PC-9 (cell line): Measurements from ENCODE around the gene DEAF1. TPM values are rescaled to one million over a fixed set of nuclear protein-coding genes. Genes with fewer than 3 reads are reported as not detected.

Experiments used
- BruUV-seq: library from RNA; stranded (reverse); fragments of 400-500 nt; replicated peaks from 2 replicates; lab custom pipeline; 2021; lab: Mats Ljungman, UMichigan
- CTCF ChIA-PET: fragments of 300-600 bp; sonication (Branson Sonifier 250); formaldehyde crosslinking; loops from one replicate; lab custom pipeline; 2022; ENCODE audit warnings: antibody characterized with exemption; lab: Charles Lee
- POLR2A ChIA-PET: fragments of 300-600 bp; sonication (Branson Sonifier 250); formaldehyde crosslinking; loops from one replicate; lab custom pipeline; 2022; ENCODE audit warnings: antibody characterized with exemption; ENCODE audit not compliant: unreplicated experiment; lab: Charles Lee
- DNase-seq, 2 experiments: peaks; one replicate each; pipeline versions ENCODE4 v3.0.0 to v3.0.0-alpha.2; 2015 to 2022; ENCODE audit warnings: mixed read lengths in 1 of 2
- H2AFZ ChIP-seq: fragments of 200-600 bp; sonication (generic); 2 replicates; pipeline ENCODE4 v1.8.1; 2017; ENCODE audit warnings: antibody characterized with exemption
- H3F3A ChIP-seq: fragments of 200-600 bp; sonication (generic); 2 replicates; pipeline ENCODE4 v1.8.1; 2017; ENCODE audit warnings: antibody characterized with exemption, mild to moderate bottlenecking, low read depth; ENCODE audit not compliant: insufficient read depth
- H3K27ac ChIP-seq: fragments of 200-600 bp; sonication (generic); 2 replicates; pipeline ENCODE4 v1.6.1; 2016; ENCODE audit warnings: mixed run types
- H3K27me3 ChIP-seq: fragments of 200-600 bp; sonication (generic); 2 replicates; pipeline ENCODE4 v1.6.1; 2016; ENCODE audit warnings: low read depth, mixed run types; ENCODE audit not compliant: insufficient read depth
- H3K36me3 ChIP-seq: fragments of 200-600 bp; sonication (generic); 2 replicates; pipeline ENCODE4 v1.6.1; 2016; ENCODE audit warnings: low read depth, mixed run types
- H3K4me1 ChIP-seq: fragments of 200-600 bp; sonication (generic); replicated peaks from 2 replicates; pipeline ENCODE4 v1.6.1; 2016; ENCODE audit warnings: mixed run types; ENCODE audit not compliant: insufficient read depth
- H3K4me2 ChIP-seq: fragments of 200-600 bp; sonication (generic); 2 replicates; pipeline ENCODE4 v1.6.1; 2017; ENCODE audit warnings: mixed run types
- H3K4me3 ChIP-seq: fragments of 200-600 bp; sonication (generic); 2 replicates; pipeline ENCODE4 v1.6.1; 2016; ENCODE audit warnings: mixed run types
- H3K79me2 ChIP-seq: fragments of 200-600 bp; sonication (generic); 2 replicates; pipeline ENCODE4 v1.6.1; 2017; ENCODE audit warnings: low read depth, mixed run types
- H3K9me2 ChIP-seq: fragments of 200-600 bp; sonication (generic); 2 replicates; pipeline ENCODE4 v1.8.1; 2017; ENCODE audit warnings: mild to moderate bottlenecking; ENCODE audit not compliant: insufficient read depth
- H3K9me3 ChIP-seq: fragments of 200-600 bp; sonication (generic); 2 replicates; pipeline ENCODE4 v1.8.1; 2016; ENCODE audit warnings: low read depth; ENCODE audit not compliant: insufficient read depth
- H4K20me1 ChIP-seq: fragments of 200-600 bp; sonication (generic); 2 replicates; pipeline ENCODE4 v1.8.1; 2017; ENCODE audit not compliant: insufficient read depth
- EZH2 ChIP-seq: fragments of 200-600 bp; sonication (generic); IDR thresholded peaks from 2 replicates; pipeline ENCODE4 v1.8.0; 2017; ENCODE audit warnings: antibody characterized with exemption, low read depth
- intact Hi-C: fragments of 100-400 bp; cut with micrococcal nuclease; formaldehyde crosslinking; loops from one replicate; pipeline ENCODE4 v1.10.0; 2022; ENCODE audit not compliant: unreplicated experiment
- total RNA-seq: library from RNA; stranded (reverse); gene quantifications from 2 replicates; pipeline ENCODE4 v1.2.3, GENCODE V29; 2021
- TF ChIP-seq, protein P1 (sequence below): fragments of 200-600 bp; sonication (generic); conservative IDR thresholded peaks from 2 replicates; pipeline ENCODE4 v1.6.1; 2017; ENCODE audit warnings: mixed run types, antibody characterized with exemption, mild to moderate bottlenecking, moderate library complexity

Gene DEAF1
- total RNA-seq, 1 experiment from 2014 or later = 36.9 TPM

DNA sequence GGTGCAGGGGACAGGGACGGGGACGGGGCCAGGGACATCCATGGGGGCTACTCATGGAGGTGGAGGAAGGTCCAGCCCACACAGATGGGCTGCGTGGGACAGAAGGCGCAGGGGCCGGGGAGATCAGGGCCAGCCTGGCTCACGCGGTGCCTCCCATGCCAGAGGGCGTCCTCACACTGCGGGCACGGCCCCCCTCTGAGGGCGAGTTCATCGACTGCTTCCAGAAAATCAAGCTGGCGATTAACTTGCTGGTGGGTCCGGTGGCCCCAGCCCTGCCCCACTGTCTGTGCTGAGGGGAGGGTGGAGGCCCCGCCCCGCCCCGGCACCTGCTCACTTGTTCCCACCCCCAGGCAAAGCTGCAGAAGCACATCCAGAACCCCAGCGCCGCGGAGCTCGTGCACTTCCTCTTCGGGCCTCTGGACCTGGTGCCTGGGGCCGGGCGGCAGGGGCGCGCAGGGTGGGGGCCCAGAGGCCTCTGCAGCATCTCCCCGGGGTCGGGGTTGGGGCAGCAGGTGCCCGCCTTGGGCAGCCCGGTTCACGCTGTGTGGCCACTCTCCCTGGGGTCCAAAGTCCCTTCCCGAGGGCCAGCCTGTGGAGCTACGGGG lies 26.8 kb upstream of the DEAF1 start:
- H3K9me2 ChIP-seq = no peaks in the 10 kb centered on the region
- no TSS peak for BruUV-seq
- no peak overlapping the region for H3K4me3 ChIP-seq
- no peaks in the 10 kb centered on the region for H3K36me3 ChIP-seq
- no peaks in the 10 kb centered on the region for H3K27me3 ChIP-seq
- no peak for TF ChIP-seq EZH2
- TF ChIP-seq, protein P1, sequence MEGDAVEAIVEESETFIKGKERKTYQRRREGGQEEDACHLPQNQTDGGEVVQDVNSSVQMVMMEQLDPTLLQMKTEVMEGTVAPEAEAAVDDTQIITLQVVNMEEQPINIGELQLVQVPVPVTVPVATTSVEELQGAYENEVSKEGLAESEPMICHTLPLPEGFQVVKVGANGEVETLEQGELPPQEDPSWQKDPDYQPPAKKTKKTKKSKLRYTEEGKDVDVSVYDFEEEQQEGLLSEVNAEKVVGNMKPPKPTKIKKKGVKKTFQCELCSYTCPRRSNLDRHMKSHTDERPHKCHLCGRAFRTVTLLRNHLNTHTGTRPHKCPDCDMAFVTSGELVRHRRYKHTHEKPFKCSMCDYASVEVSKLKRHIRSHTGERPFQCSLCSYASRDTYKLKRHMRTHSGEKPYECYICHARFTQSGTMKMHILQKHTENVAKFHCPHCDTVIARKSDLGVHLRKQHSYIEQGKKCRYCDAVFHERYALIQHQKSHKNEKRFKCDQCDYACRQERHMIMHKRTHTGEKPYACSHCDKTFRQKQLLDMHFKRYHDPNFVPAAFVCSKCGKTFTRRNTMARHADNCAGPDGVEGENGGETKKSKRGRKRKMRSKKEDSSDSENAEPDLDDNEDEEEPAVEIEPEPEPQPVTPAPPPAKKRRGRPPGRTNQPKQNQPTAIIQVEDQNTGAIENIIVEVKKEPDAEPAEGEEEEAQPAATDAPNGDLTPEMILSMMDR = no peak
- H3F3A ChIP-seq = peaks cover 3% of the 10 kb centered on the region
- no peaks in the 10 kb centered on the region for H3K79me2 ChIP-seq
- peaks cover 3% of the 10 kb centered on the region for H3K4me1 ChIP-seq
- ChIA-PET POLR2A (no interaction called here), CTCF (no interaction called here)
- H3K9me3 ChIP-seq = no peaks in the 10 kb centered on the region
- no peaks in the 10 kb centered on the region for H4K20me1 ChIP-seq
- no peak overlapping the region for H3K27ac ChIP-seq
- no peak overlapping the region for H2AFZ ChIP-seq
- no peak overlapping the region for H3K4me2 ChIP-seq
- intact Hi-C loops = loop anchor here (10.0 kb wide), 1 partner anchor 157 kb away; the partner anchor contains the start of genes LMNTD2 and RASSF7
- no peak for DNase-seq

DNA sequence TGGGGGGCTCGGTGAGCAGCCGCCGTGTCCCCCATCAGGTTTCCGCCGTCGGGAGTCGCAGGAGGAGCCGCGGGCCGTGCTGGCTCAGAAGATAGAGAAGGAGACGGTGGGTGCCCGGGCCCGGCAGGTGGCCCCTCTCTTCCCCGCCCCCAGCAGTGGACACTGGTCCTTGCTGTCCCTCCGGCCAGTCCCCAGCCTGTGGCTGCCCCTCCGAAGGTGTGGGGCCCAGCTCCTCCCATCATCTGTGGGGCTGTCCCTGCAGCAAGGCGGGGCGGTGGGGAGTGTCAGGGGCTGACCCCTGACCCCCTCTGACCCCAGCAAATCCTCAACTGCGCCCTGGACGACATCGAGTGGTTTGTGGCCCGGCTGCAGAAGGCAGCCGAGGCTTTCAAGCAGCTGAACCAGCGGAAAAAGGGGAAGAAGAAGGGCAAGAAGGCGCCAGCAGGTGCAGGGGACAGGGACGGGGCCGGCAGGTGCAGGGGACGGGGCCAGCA lies 26.3 kb upstream of the DEAF1 start:
- H3K27me3 ChIP-seq = no peaks in the 10 kb centered on the region
- no peak overlapping the region for H3K4me3 ChIP-seq
- TF ChIP-seq, protein P1 = no peak
- no peak for TF ChIP-seq EZH2
- POLR2A ChIA-PET = no interaction called here
- H3K36me3 ChIP-seq = no peaks in the 10 kb centered on the region
- intact Hi-C loops = loop anchor here (10.0 kb wide), 1 partner anchor 156 kb away; the partner anchor contains the start of genes LMNTD2 and RASSF7
- H3K79me2 ChIP-seq = peaks cover 4% of the 10 kb centered on the region; the same call in 1 of the 2 replicates
- H4K20me1 ChIP-seq = no peaks in the 10 kb centered on the region
- no peak for DNase-seq
- H3K27ac ChIP-seq = no peak overlapping the region
- CTCF ChIA-PET = no interaction called here
- H2AFZ ChIP-seq = no peak overlapping the region
- H3F3A ChIP-seq = no peaks in the 10 kb centered on the region; the same call in 1 of the 2 replicates
- no peaks in the 10 kb centered on the region for H3K9me2 ChIP-seq
- no peaks in the 10 kb centered on the region for H3K9me3 ChIP-seq
- no peak overlapping the region for H3K4me2 ChIP-seq
- H3K4me1 ChIP-seq = no peaks in the 10 kb centered on the region; the same call in 1 of the 2 replicates
- BruUV-seq = no TSS peak

DNA sequence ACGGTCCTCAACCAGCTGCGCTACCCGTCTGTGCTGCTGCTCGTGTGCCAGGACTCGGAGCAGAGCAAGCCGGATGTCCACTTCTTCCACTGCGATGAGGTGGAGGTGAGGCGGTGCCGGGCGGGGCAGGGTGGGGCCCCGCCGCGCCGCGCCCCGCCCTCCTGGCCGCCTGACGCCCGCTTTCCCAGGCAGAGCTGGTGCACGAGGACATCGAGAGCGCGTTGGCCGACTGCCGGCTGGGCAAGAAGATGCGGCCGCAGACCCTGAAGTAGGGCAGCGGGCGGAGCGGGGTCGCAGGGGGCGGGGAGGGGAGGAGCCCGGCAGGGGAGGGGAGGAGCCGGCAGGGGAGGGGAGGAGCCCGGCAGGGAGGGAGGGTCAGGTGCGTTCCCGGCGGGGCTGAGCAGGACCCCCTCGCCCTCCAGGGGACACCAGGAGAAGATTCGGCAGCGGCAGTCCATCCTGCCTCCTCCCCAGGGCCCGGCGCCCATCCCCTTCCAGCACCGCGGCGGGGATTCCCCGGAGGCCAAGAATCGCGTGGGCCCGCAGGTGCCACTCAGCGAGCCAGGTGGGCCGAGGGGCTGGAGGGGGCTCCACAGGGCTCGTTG lies 25.7 kb upstream of the DEAF1 start:
- Histone ChIP-seq H3F3A (no peaks in the 10 kb centered on the region; the same call in 1 of the 2 replicates), H3K36me3 (no peaks in the 10 kb centered on the region), H3K9me3 (no peaks in the 10 kb centered on the region), H3K4me1 (no peaks in the 10 kb centered on the region), H3K79me2 (peaks cover 5% of the 10 kb centered on the region; the same call in 1 of the 2 replicates), H2AFZ (no peak overlapping the region), H3K4me3 (no peak overlapping the region), H3K27ac (no peak overlapping the region), H4K20me1 (no peaks in the 10 kb centered on the region), H3K27me3 (no peaks in the 10 kb centered on the region), H3K4me2 (no peak overlapping the region), H3K9me2 (no peaks in the 10 kb centered on the region)
- ChIA-PET CTCF (no interaction called here), POLR2A (no interaction called here)
- intact Hi-C loops = loop anchor here (10.0 kb wide), 1 partner anchor 156 kb away; the partner anchor contains the start of genes LMNTD2 and RASSF7
- no peak for DNase-seq
- BruUV-seq = no TSS peak
- no peak for TF ChIP-seq EZH2
- TF ChIP-seq, protein P1 = no peak
